Astrocyte (in vitro differentiated cells and primary cell): Measurements from ENCODE around the gene ACOT8. TPM values are rescaled to one million over a fixed set of nuclear protein-coding genes. Genes with fewer than 3 reads are reported as not detected.

Source experiments
- DNase-seq: peaks from one replicate; pipeline ENCODE4 v3.0.0-alpha.2; 2010; ENCODE audit warnings: low read depth
- FAIRE-seq: peaks from 2 replicates; lab custom pipeline; 2011; peaks lifted over from hg19 to GRCh38; lab: Jason Lieb, UNC
- H2AFZ ChIP-seq: 2 replicates; pipeline ENCODE4 v1.6.0; 2012; ENCODE audit warnings: low read depth, low read length, inconsistent platforms
- H3K27ac ChIP-seq: 2 replicates; pipeline ENCODE4 v1.5.1; 2011; ENCODE audit warnings: low read depth, low read length, inconsistent platforms
- H3K27me3 ChIP-seq: 2 replicates; pipeline ENCODE4 v1.6.0; 2011; ENCODE audit warnings: low read length, inconsistent platforms; ENCODE audit not compliant: insufficient read depth
- H3K36me3 ChIP-seq: 2 replicates; pipeline ENCODE4 v1.5.1; 2011; ENCODE audit warnings: low read length, inconsistent platforms; ENCODE audit not compliant: insufficient read depth
- H3K4me1 ChIP-seq: 2 replicates; pipeline ENCODE4 v1.5.1; 2011; ENCODE audit warnings: low read length, inconsistent platforms; ENCODE audit not compliant: insufficient read depth
- H3K4me2 ChIP-seq: 2 replicates; pipeline ENCODE4 v1.6.0; 2012; ENCODE audit warnings: low read length, inconsistent platforms
- H3K4me3 ChIP-seq: 2 replicates; pipeline ENCODE4 v1.5.1; 2011; ENCODE audit warnings: low read depth, mild to moderate bottlenecking, low read length, inconsistent platforms; ENCODE audit not compliant: insufficient read depth
- H3K79me2 ChIP-seq: 2 replicates; pipeline ENCODE4 v1.6.0; 2012; ENCODE audit warnings: mild to moderate bottlenecking, low read length, inconsistent platforms; ENCODE audit not compliant: insufficient read depth
- H3K9ac ChIP-seq: 2 replicates; pipeline ENCODE4 v1.6.0; 2012; ENCODE audit warnings: mild to moderate bottlenecking, low read length, inconsistent platforms
- H3K9me3 ChIP-seq: 2 replicates; pipeline ENCODE4 v1.5.1; 2012; ENCODE audit warnings: low read depth, mild to moderate bottlenecking, low read length, inconsistent platforms; ENCODE audit not compliant: insufficient read depth
- H4K20me1 ChIP-seq: 2 replicates; pipeline ENCODE4 v1.6.0; 2012; ENCODE audit warnings: low read length, inconsistent platforms; ENCODE audit not compliant: insufficient read depth
- H3K27ac Mint-ChIP-seq: one replicate; pipeline ENCODE4 v1.8.0; 2021; ENCODE audit warnings: mild to moderate bottlenecking, mixed read lengths; ENCODE audit not compliant: unreplicated experiment
- H3K27me3 Mint-ChIP-seq: one replicate; pipeline ENCODE4 v1.8.0; 2021; ENCODE audit warnings: low read depth, mixed read lengths; ENCODE audit not compliant: unreplicated experiment
- H3K36me3 Mint-ChIP-seq: one replicate; pipeline ENCODE4 v1.8.0; 2021; ENCODE audit warnings: low read depth, mixed read lengths; ENCODE audit not compliant: unreplicated experiment
- H3K4me1 Mint-ChIP-seq: one replicate; pipeline ENCODE4 v1.8.0; 2021; ENCODE audit warnings: low read depth, mixed read lengths; ENCODE audit not compliant: unreplicated experiment
- H3K4me3 Mint-ChIP-seq: one replicate; pipeline ENCODE4 v1.8.0; 2021; ENCODE audit warnings: mild to moderate bottlenecking, moderate library complexity, mixed read lengths; ENCODE audit not compliant: unreplicated experiment
- H3K9me3 Mint-ChIP-seq: one replicate; pipeline ENCODE4 v1.8.0; 2021; ENCODE audit warnings: mild to moderate bottlenecking, mixed read lengths; ENCODE audit not compliant: unreplicated experiment
- CTCF ChIP-seq: IDR thresholded peaks from 2 replicates; pipeline ENCODE4 v1.5.1; 2011; ENCODE audit warnings: low read depth, mild to moderate bottlenecking, inconsistent platforms, low read length, moderate library complexity; ENCODE audit not compliant: insufficient read depth
- EZH2 ChIP-seq: IDR thresholded peaks from 2 replicates; pipeline ENCODE4 v1.6.1; 2012; ENCODE audit warnings: mild to moderate bottlenecking, low read length, inconsistent platforms; ENCODE audit not compliant: insufficient read depth
- total RNA-seq: library from RNA; stranded (reverse); gene quantifications from 2 replicates; pipeline ENCODE4 v1.2.1, GENCODE V29; 2021

The ACOT8 gene
- total RNA-seq, 1 donor from 2014 or later, result 22.0 TPM

- H3K4me1 ChIP-seq, result peaks cover 10% of the 10 kb centered on the region
- H3K27ac ChIP-seq, result no peak overlapping the region
- H2AFZ ChIP-seq, result no peak overlapping the region
- no peak for FAIRE-seq
- H3K36me3 ChIP-seq, result no peaks in the 10 kb centered on the region
- H3K9me3 ChIP-seq, result no peaks in the 10 kb centered on the region
- Mint-ChIP-seq H3K4me3 (no peak overlapping the region), H3K27me3 (no peaks in the 10 kb centered on the region), H3K27ac (no peak overlapping the region), H3K4me1 (peaks cover 10% of the 10 kb centered on the region), H3K36me3 (no peaks in the 10 kb centered on the region), H3K9me3 (no peaks in the 10 kb centered on the region)
- no peaks in the 10 kb centered on the region for H3K27me3 ChIP-seq
- H3K79me2 ChIP-seq, result no peaks in the 10 kb centered on the region
- no peak overlapping the region for H3K9ac ChIP-seq
- no peaks in the 10 kb centered on the region for H4K20me1 ChIP-seq
- H3K4me3 ChIP-seq, result no peak overlapping the region
- no peak for DNase-seq
- H3K4me2 ChIP-seq, result no peak overlapping the region
- no peak for TF ChIP-seq CTCF
- TF ChIP-seq EZH2, result no peak
Observed at GRCh38 chr20:45866454-45866853, 9.3 kb upstream of the ACOT8 start.

- Histone ChIP-seq H3K36me3 (no peaks in the 10 kb centered on the region), H3K79me2 (no peaks in the 10 kb centered on the region), H3K4me2 (no peak overlapping the region), H4K20me1 (no peaks in the 10 kb centered on the region), H3K4me1 (peaks cover 17% of the 10 kb centered on the region), H3K9me3 (no peaks in the 10 kb centered on the region), H3K27me3 (no peaks in the 10 kb centered on the region), H3K4me3 (no peak overlapping the region), H3K27ac (no peak overlapping the region), H3K9ac (no peak overlapping the region), H2AFZ (no peak overlapping the region)
- no peak for TF ChIP-seq EZH2
- no peak for TF ChIP-seq CTCF
- H3K27me3 Mint-ChIP-seq, result no peaks in the 10 kb centered on the region
- no peaks in the 10 kb centered on the region for H3K9me3 Mint-ChIP-seq
- DNase-seq, result no peak
- H3K27ac Mint-ChIP-seq, result no peak overlapping the region
- H3K4me3 Mint-ChIP-seq, result no peak overlapping the region
- peaks cover 22% of the 10 kb centered on the region for H3K4me1 Mint-ChIP-seq
- FAIRE-seq, result no peak
- H3K36me3 Mint-ChIP-seq, result peaks cover 2% of the 10 kb centered on the region
Observed at GRCh38 chr20:45863543-45864470, 6.6 kb upstream of the ACOT8 start.
